Smooth muscle cell (in vitro differentiated cells): Measurements from ENCODE around the gene RIT2. TPM values are rescaled to one million over a fixed set of nuclear protein-coding genes. Genes with fewer than 3 reads are reported as not detected.

Source experiments
- DNase-seq: peaks from one replicate; lab custom pipeline; 2025; ENCODE audit not compliant: unreplicated experiment; lab: John Stamatoyannopoulos, UW
- H2AFZ ChIP-seq: fragments of 200-600 bp; sonication (generic); 2 replicates; pipeline ENCODE4 v1.6.0; 2016; ENCODE audit warnings: antibody characterized with exemption, low read depth, mild to moderate bottlenecking
- H3F3A ChIP-seq: fragments of 200-600 bp; sonication (generic); 2 replicates; pipeline ENCODE4 v1.6.0; 2017; ENCODE audit warnings: antibody characterized with exemption, low read depth
- H3K27ac ChIP-seq: fragments of 200-600 bp; sonication (generic); 2 replicates; pipeline ENCODE4 v1.5.1; 2016; ENCODE audit warnings: low read depth, mild to moderate bottlenecking
- H3K27me3 ChIP-seq: fragments of 200-600 bp; sonication (generic); 2 replicates; pipeline ENCODE4 v1.6.1; 2016; ENCODE audit warnings: low read depth, mild to moderate bottlenecking
- H3K36me3 ChIP-seq: fragments of 200-600 bp; sonication (generic); 2 replicates; pipeline ENCODE4 v1.5.1; 2016; ENCODE audit warnings: low read depth
- H3K4me1 ChIP-seq: fragments of 200-600 bp; sonication (generic); 2 replicates; pipeline ENCODE4 v1.5.1; 2016; ENCODE audit warnings: low read depth
- H3K4me2 ChIP-seq: fragments of 200-600 bp; sonication (generic); 2 replicates; pipeline ENCODE4 v1.6.0; 2016; ENCODE audit warnings: mild to moderate bottlenecking
- H3K4me3 ChIP-seq: fragments of 200-600 bp; sonication (generic); 2 replicates; pipeline ENCODE4 v1.5.1; 2016; ENCODE audit warnings: mild to moderate bottlenecking
- H3K79me2 ChIP-seq: fragments of 200-600 bp; sonication (generic); 2 replicates; pipeline ENCODE4 v1.6.0; 2016; ENCODE audit warnings: low read depth, mild to moderate bottlenecking
- H3K9ac ChIP-seq: fragments of 200-600 bp; sonication (generic); 2 replicates; pipeline ENCODE4 v1.6.0; 2016; ENCODE audit warnings: low read depth
- H3K9me3 ChIP-seq: fragments of 200-600 bp; sonication (generic); replicated peaks from 2 replicates; pipeline ENCODE4 v1.5.1; 2016; ENCODE audit warnings: low read depth
- H4K20me1 ChIP-seq: fragments of 200-600 bp; sonication (generic); 2 replicates; pipeline ENCODE4 v1.6.0; 2016; ENCODE audit warnings: low read depth
- CTCF ChIP-seq: fragments of 200-600 bp; sonication (generic); IDR thresholded peaks from 2 replicates; pipeline ENCODE4 v1.5.1; 2017; ENCODE audit warnings: borderline replicate concordance, mild to moderate bottlenecking, antibody characterized with exemption; ENCODE audit not compliant: insufficient read depth, poor library complexity, severe bottlenecking
- WGBS: methylation state at CpG from one replicate; pipeline ENCODE4 v1.1.7; 2016; ENCODE audit warnings: low lambda C conversion rate; 5-methylcytosine and 5-hydroxymethylcytosine counted together
- polyA plus RNA-seq: library from polyadenylated mRNA; unstranded; fragments of >200 nt; fragmentation: Nextera tagmentation; extraction: Ambion mirVana; gene quantifications from 2 replicates; pipeline ENCODE4 v1.2.1, GENCODE V29; 2016
- total RNA-seq: library from RNA; depleted of rRNA; stranded (reverse); fragments of >200 nt; gene quantifications from 2 replicates; pipeline ENCODE4 v1.2.3, GENCODE V29; 2014

RIT2 gene
- total and polyA plus RNA-seq, 2 experiments from 2014 or later, result not detected

GRCh38 chr18:42980426-42980825 lies 135.1 kb downstream of the RIT2 start:
- no peaks in the 10 kb centered on the region for H3K9me3 ChIP-seq
- H3F3A ChIP-seq, result peaks cover 6% of the 10 kb centered on the region
- H3K9ac ChIP-seq, result no peak overlapping the region
- no peak overlapping the region for H3K4me3 ChIP-seq
- TF ChIP-seq CTCF, result no peak
- no peaks in the 10 kb centered on the region for H4K20me1 ChIP-seq
- no peaks in the 10 kb centered on the region for H3K79me2 ChIP-seq
- no peak overlapping the region for H3K4me2 ChIP-seq
- peaks cover 25% of the 10 kb centered on the region for H3K4me1 ChIP-seq
- no peaks in the 10 kb centered on the region for H3K36me3 ChIP-seq
- no peak overlapping the region for H3K27ac ChIP-seq
- WGBS, result 82% methylated on average over 1 of the region's 1 CpG
- no peaks in the 10 kb centered on the region for H3K27me3 ChIP-seq
- DNase-seq, result no peak
- H2AFZ ChIP-seq, result no peak overlapping the region

GRCh38 chr18:42977982-42978637 lies 137.4 kb downstream of the RIT2 start:
- H3K79me2 ChIP-seq, result no peaks in the 10 kb centered on the region
- no peak for TF ChIP-seq CTCF
- peaks cover 25% of the 10 kb centered on the region for H3K4me1 ChIP-seq
- no peak for DNase-seq
- no peaks in the 10 kb centered on the region for H4K20me1 ChIP-seq
- H3K4me3 ChIP-seq, result no peak overlapping the region
- peak overlapping the region; percentile 31 for H3K4me2 ChIP-seq
- no peaks in the 10 kb centered on the region for H3K36me3 ChIP-seq
- peaks cover 6% of the 10 kb centered on the region for H3F3A ChIP-seq
- 28% methylated on average over 4 of the region's 4 CpGs for WGBS
- no peak overlapping the region for H3K27ac ChIP-seq
- H3K9ac ChIP-seq, result no peak overlapping the region
- H3K9me3 ChIP-seq, result no peaks in the 10 kb centered on the region
- no peaks in the 10 kb centered on the region for H3K27me3 ChIP-seq
- H2AFZ ChIP-seq, result no peak overlapping the region

GRCh38 chr18:42976869-42977590 lies 138.5 kb downstream of the RIT2 start:
- H2AFZ ChIP-seq, result peak overlapping the region; percentile 21
- no peak overlapping the region for H3K9ac ChIP-seq
- H3K4me1 ChIP-seq, result peaks cover 25% of the 10 kb centered on the region
- H3F3A ChIP-seq, result peaks cover 6% of the 10 kb centered on the region
- 34% methylated on average over 3 of the region's 3 CpGs for WGBS
- H3K27ac ChIP-seq, result peak overlapping the region; percentile 25
- no peak for DNase-seq
- peak overlapping the region; percentile 31 for H3K4me2 ChIP-seq
- H3K9me3 ChIP-seq, result no peaks in the 10 kb centered on the region
- no peak for TF ChIP-seq CTCF
- no peaks in the 10 kb centered on the region for H3K27me3 ChIP-seq
- no peaks in the 10 kb centered on the region for H3K79me2 ChIP-seq
- no peaks in the 10 kb centered on the region for H3K36me3 ChIP-seq
- no peaks in the 10 kb centered on the region for H4K20me1 ChIP-seq
- H3K4me3 ChIP-seq, result no peak overlapping the region
